Astrocyte (in vitro differentiated cells and primary cell): ENCODE results near the gene PRKG1. TPM values are rescaled to one million over a fixed set of nuclear protein-coding genes. Genes with fewer than 3 reads are reported as not detected.

Experiments
- DNase-seq: peaks from one replicate; pipeline ENCODE4 v3.0.0-alpha.2; 2010; ENCODE audit warnings: low read depth
- FAIRE-seq: peaks from 2 replicates; lab custom pipeline; 2011; peaks lifted over from hg19 to GRCh38; lab: Jason Lieb, UNC
- H2AFZ ChIP-seq: 2 replicates; pipeline ENCODE4 v1.6.0; 2012; ENCODE audit warnings: low read depth, low read length, inconsistent platforms
- H3K27ac ChIP-seq: 2 replicates; pipeline ENCODE4 v1.5.1; 2011; ENCODE audit warnings: low read depth, low read length, inconsistent platforms
- H3K27me3 ChIP-seq: 2 replicates; pipeline ENCODE4 v1.6.0; 2011; ENCODE audit warnings: low read length, inconsistent platforms; ENCODE audit not compliant: insufficient read depth
- H3K36me3 ChIP-seq: 2 replicates; pipeline ENCODE4 v1.5.1; 2011; ENCODE audit warnings: low read length, inconsistent platforms; ENCODE audit not compliant: insufficient read depth
- H3K4me1 ChIP-seq: 2 replicates; pipeline ENCODE4 v1.5.1; 2011; ENCODE audit warnings: low read length, inconsistent platforms; ENCODE audit not compliant: insufficient read depth
- H3K4me2 ChIP-seq: 2 replicates; pipeline ENCODE4 v1.6.0; 2012; ENCODE audit warnings: low read length, inconsistent platforms
- H3K4me3 ChIP-seq: 2 replicates; pipeline ENCODE4 v1.5.1; 2011; ENCODE audit warnings: low read depth, mild to moderate bottlenecking, low read length, inconsistent platforms; ENCODE audit not compliant: insufficient read depth
- H3K79me2 ChIP-seq: 2 replicates; pipeline ENCODE4 v1.6.0; 2012; ENCODE audit warnings: mild to moderate bottlenecking, low read length, inconsistent platforms; ENCODE audit not compliant: insufficient read depth
- H3K9ac ChIP-seq: 2 replicates; pipeline ENCODE4 v1.6.0; 2012; ENCODE audit warnings: mild to moderate bottlenecking, low read length, inconsistent platforms
- H3K9me3 ChIP-seq: 2 replicates; pipeline ENCODE4 v1.5.1; 2012; ENCODE audit warnings: low read depth, mild to moderate bottlenecking, low read length, inconsistent platforms; ENCODE audit not compliant: insufficient read depth
- H4K20me1 ChIP-seq: 2 replicates; pipeline ENCODE4 v1.6.0; 2012; ENCODE audit warnings: low read length, inconsistent platforms; ENCODE audit not compliant: insufficient read depth
- H3K27ac Mint-ChIP-seq: one replicate; pipeline ENCODE4 v1.8.0; 2021; ENCODE audit warnings: mild to moderate bottlenecking, mixed read lengths; ENCODE audit not compliant: unreplicated experiment
- H3K27me3 Mint-ChIP-seq: one replicate; pipeline ENCODE4 v1.8.0; 2021; ENCODE audit warnings: low read depth, mixed read lengths; ENCODE audit not compliant: unreplicated experiment
- H3K36me3 Mint-ChIP-seq: one replicate; pipeline ENCODE4 v1.8.0; 2021; ENCODE audit warnings: low read depth, mixed read lengths; ENCODE audit not compliant: unreplicated experiment
- H3K4me1 Mint-ChIP-seq: one replicate; pipeline ENCODE4 v1.8.0; 2021; ENCODE audit warnings: low read depth, mixed read lengths; ENCODE audit not compliant: unreplicated experiment
- H3K4me3 Mint-ChIP-seq: one replicate; pipeline ENCODE4 v1.8.0; 2021; ENCODE audit warnings: mild to moderate bottlenecking, moderate library complexity, mixed read lengths; ENCODE audit not compliant: unreplicated experiment
- H3K9me3 Mint-ChIP-seq: one replicate; pipeline ENCODE4 v1.8.0; 2021; ENCODE audit warnings: mild to moderate bottlenecking, mixed read lengths; ENCODE audit not compliant: unreplicated experiment
- CTCF ChIP-seq: IDR thresholded peaks from 2 replicates; pipeline ENCODE4 v1.5.1; 2011; ENCODE audit warnings: low read depth, mild to moderate bottlenecking, inconsistent platforms, low read length, moderate library complexity; ENCODE audit not compliant: insufficient read depth
- EZH2 ChIP-seq: IDR thresholded peaks from 2 replicates; pipeline ENCODE4 v1.6.1; 2012; ENCODE audit warnings: mild to moderate bottlenecking, low read length, inconsistent platforms; ENCODE audit not compliant: insufficient read depth
- total RNA-seq: library from RNA; stranded (reverse); gene quantifications from 2 replicates; pipeline ENCODE4 v1.2.1, GENCODE V29; 2021

The PRKG1 gene
- total RNA-seq, 1 donor from 2014 or later, result 3.1 TPM

GRCh38 chr10:52217531-52217930 is 1143.2 kb downstream of the PRKG1 start:
- no peaks in the 10 kb centered on the region for H3K4me1 ChIP-seq
- no peak overlapping the region for H3K27ac ChIP-seq
- DNase-seq (no peak), FAIRE-seq (no peak)
- no peaks in the 10 kb centered on the region for H3K36me3 ChIP-seq
- no peaks in the 10 kb centered on the region for H3K79me2 ChIP-seq
- Mint-ChIP-seq H3K36me3 (no peaks in the 10 kb centered on the region), H3K4me3 (no peak overlapping the region), H3K27me3 (no peaks in the 10 kb centered on the region), H3K27ac (peak overlapping the region; percentile 62), H3K4me1 (peaks cover 9% of the 10 kb centered on the region), H3K9me3 (no peaks in the 10 kb centered on the region)
- H3K4me3 ChIP-seq, result no peak overlapping the region
- TF ChIP-seq EZH2, result no peak
- no peak for TF ChIP-seq CTCF
- no peak overlapping the region for H3K9ac ChIP-seq
- H2AFZ ChIP-seq, result no peak overlapping the region
- H3K9me3 ChIP-seq, result no peaks in the 10 kb centered on the region
- no peaks in the 10 kb centered on the region for H4K20me1 ChIP-seq
- H3K4me2 ChIP-seq, result no peak overlapping the region
- H3K27me3 ChIP-seq, result no peaks in the 10 kb centered on the region

GRCh38 chr10:52220947-52221346 is 1146.7 kb downstream of the PRKG1 start:
- H3K9me3 Mint-ChIP-seq, result no peaks in the 10 kb centered on the region
- H3K36me3 Mint-ChIP-seq, result no peaks in the 10 kb centered on the region
- DNase-seq, result no peak

More at GRCh38 chr10:52220947-52221346, 1146.7 kb downstream of the PRKG1 start:
- Mint-ChIP-seq H3K4me3 (no peak overlapping the region), H3K4me1 (peaks cover 5% of the 10 kb centered on the region), H3K27me3 (no peaks in the 10 kb centered on the region), H3K27ac (no peak overlapping the region)
- Histone ChIP-seq H3K27me3 (no peaks in the 10 kb centered on the region), H3K4me2 (no peak overlapping the region), H4K20me1 (no peaks in the 10 kb centered on the region), H3K4me3 (no peak overlapping the region), H3K9me3 (no peaks in the 10 kb centered on the region), H3K79me2 (no peaks in the 10 kb centered on the region), H3K36me3 (no peaks in the 10 kb centered on the region), H2AFZ (no peak overlapping the region), H3K27ac (no peak overlapping the region), H3K4me1 (no peaks in the 10 kb centered on the region), H3K9ac (no peak overlapping the region)
- TF ChIP-seq CTCF, result no peak
- TF ChIP-seq EZH2, result no peak
- no peak for FAIRE-seq
